Activated naive CD8-positive, alpha-beta T cell treated with anti-CD3 and anti-CD28 coated beads for 36 hours (primary cell): Measurements from ENCODE around the gene ADGRV1. TPM values are rescaled to one million over a fixed set of nuclear protein-coding genes. Genes with fewer than 3 reads are reported as not detected.
"Not testable (repeated sequence)": the region's sequence is repeated elsewhere in the genome, so short reads cannot be mapped to it uniquely, and the experiment has no call there.

Experiments
- DNase-seq: peaks from one replicate; pipeline ENCODE4 v3.0.0; 2021
- H3K27ac Mint-ChIP-seq: one replicate; pipeline ENCODE4 v1.8.0; 2022; ENCODE audit warnings: mild to moderate bottlenecking, moderate library complexity, mixed read lengths
- H3K27me3 Mint-ChIP-seq: one replicate; pipeline ENCODE4 v1.8.0; 2022; ENCODE audit warnings: mild to moderate bottlenecking, mixed read lengths
- H3K36me3 Mint-ChIP-seq: one replicate; pipeline ENCODE4 v1.8.0; 2021; ENCODE audit warnings: mild to moderate bottlenecking, mixed read lengths
- H3K4me1 Mint-ChIP-seq: one replicate; pipeline ENCODE4 v1.8.0; 2021; ENCODE audit warnings: mixed read lengths
- H3K4me3 Mint-ChIP-seq: one replicate; pipeline ENCODE4 v1.8.0; 2022; ENCODE audit warnings: mild to moderate bottlenecking, moderate library complexity, mixed read lengths
- H3K9me3 Mint-ChIP-seq: one replicate; pipeline ENCODE4 v1.8.0; 2022; ENCODE audit warnings: mixed read lengths
- total RNA-seq, 2 experiments: library from RNA; stranded (reverse); gene quantifications; one replicate each; pipeline ENCODE4 v1.2.3, GENCODE V29; 2021

ADGRV1 gene
- total RNA-seq, 2 experiments from 2014 or later, result 0.14 TPM; not detected in 1

DNA sequence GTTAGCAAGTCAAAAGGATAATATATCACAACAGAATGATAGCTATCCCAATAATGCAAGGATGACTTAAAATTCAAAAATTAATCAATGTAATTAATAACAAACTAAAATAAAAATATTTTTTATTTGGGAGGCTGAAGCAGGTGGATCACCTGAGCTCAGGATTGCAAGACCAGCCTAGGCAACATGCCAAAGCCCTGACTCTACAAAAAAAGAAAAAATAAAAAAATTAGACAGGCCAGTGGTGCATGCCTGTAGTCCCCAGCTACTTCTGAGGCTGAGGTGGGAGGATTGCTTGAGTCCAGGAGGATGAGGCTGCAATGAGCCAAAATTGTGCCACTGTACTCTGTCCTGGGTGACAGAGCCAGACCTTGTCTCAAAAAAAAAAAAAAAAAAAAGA, 399.3 kb downstream of the ADGRV1 start:
- no peak overlapping the region for H3K4me3 Mint-ChIP-seq
- no peak for DNase-seq
- H3K9me3 Mint-ChIP-seq, result no peaks in the 10 kb centered on the region
- peaks cover 5% of the 10 kb centered on the region for H3K4me1 Mint-ChIP-seq
- no peak overlapping the region for H3K27ac Mint-ChIP-seq
- H3K36me3 Mint-ChIP-seq, result no peaks in the 10 kb centered on the region
- H3K27me3 Mint-ChIP-seq, result peaks cover 27% of the 10 kb centered on the region

DNA sequence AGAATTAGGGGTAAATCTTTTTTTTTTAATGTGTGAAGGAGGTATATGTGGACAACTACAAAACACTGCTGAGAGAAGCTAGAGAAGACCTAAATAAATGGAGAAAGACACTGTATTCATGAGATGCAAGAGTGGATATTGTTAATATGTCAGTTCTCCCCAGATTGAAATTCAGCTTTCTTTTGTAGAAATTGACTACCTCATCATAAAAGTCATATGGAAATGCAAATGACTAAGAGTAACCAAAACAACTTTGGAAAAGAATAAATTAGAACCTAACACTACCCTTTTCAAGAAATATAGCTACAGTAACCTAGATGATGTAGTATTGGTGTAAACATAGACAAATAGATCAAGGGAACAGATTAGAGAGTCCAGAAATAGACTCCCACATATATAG, 400.7 kb downstream of the ADGRV1 start:
- Mint-ChIP-seq H3K4me3 (no peak overlapping the region), H3K36me3 (no peaks in the 10 kb centered on the region), H3K27me3 (peaks cover 28% of the 10 kb centered on the region), H3K9me3 (no peaks in the 10 kb centered on the region), H3K4me1 (peaks cover 5% of the 10 kb centered on the region), H3K27ac (no peak overlapping the region)
- DNase-seq, result no peak

DNA sequence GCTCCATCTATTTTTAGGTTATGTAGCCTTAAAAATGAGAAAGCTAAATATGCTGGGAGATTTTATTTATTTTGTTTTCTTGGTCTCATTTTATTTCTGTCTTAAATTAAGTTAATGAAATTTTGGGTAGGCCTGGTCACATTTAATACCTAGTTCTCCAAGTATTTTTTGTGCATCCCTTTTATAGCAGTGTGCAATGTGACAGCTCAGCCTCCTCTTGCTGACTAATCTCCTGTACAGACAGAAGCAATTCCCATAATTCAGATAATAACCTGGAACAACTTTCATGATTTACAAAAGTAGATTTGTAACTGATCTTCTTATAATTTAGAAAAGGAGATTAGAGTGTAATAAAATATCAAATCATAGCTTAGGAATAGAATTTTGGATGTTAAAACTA, 403.9 kb downstream of the ADGRV1 start:
- no peak for DNase-seq
- H3K9me3 Mint-ChIP-seq, result peaks cover 4% of the 10 kb centered on the region
- no peak overlapping the region for H3K4me3 Mint-ChIP-seq
- peaks cover 43% of the 10 kb centered on the region for H3K27me3 Mint-ChIP-seq
- H3K27ac Mint-ChIP-seq, result no peak overlapping the region
- peaks cover 2% of the 10 kb centered on the region for H3K36me3 Mint-ChIP-seq
- peaks cover 15% of the 10 kb centered on the region for H3K4me1 Mint-ChIP-seq

DNA sequence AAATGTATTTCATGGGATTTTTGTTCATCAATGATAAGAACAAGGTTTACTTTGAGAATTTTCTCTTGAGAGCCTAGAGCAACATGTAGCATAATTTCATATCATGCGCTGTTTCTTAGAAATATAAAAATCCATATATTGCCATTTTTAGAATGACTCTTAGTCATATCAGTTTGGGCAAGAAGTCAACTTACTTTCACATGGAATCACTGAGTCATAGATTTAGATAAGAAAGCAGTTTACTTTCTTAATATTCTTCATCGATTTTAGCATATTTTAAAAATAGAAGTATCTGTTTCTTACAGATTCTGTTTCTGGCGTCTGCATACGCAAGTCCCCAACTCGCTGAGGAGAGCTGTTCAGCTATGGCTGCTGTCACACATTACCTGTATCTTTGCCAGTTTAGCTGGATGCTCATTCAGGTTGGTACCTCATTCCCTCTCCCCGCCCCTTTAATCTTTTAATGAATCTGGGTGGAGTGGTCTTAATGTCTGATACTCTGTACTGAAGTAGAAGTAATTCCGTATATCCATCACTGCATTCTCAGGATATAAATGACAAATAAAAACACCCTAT, 406.6 kb downstream of the ADGRV1 start:
- Mint-ChIP-seq H3K9me3 (peaks cover 4% of the 10 kb centered on the region), H3K27me3 (peaks cover 48% of the 10 kb centered on the region), H3K4me3 (no peak overlapping the region), H3K4me1 (peaks cover 23% of the 10 kb centered on the region), H3K27ac (no peak overlapping the region), H3K36me3 (peaks cover 2% of the 10 kb centered on the region)
- no peak for DNase-seq

DNA sequence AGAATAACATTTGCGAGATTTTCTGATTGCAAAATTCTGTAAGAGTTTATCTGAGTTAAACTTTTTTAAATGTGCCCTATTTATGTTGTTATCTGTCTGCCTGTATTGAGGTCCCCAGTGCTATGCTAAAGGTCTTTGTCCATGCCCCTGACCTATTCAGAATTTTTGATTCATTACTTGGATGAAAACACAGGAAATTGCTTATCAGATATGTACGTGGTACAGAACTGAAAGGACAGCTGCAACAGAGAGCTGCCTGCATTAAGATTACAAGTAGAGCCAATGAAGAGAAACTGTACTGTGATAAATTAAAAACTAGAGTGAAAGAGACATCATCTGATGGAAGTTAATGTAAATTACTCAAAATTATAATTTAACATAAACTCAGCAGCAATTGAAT, 408.8 kb downstream of the ADGRV1 start:
- peaks cover 54% of the 10 kb centered on the region for H3K27me3 Mint-ChIP-seq
- peaks cover 23% of the 10 kb centered on the region for H3K4me1 Mint-ChIP-seq
- H3K4me3 Mint-ChIP-seq, result no peak overlapping the region

GRCh38 chr5:90967851-90968250, 409.3 kb downstream of the ADGRV1 start:
- H3K27ac Mint-ChIP-seq, result no peak overlapping the region
- DNase-seq, result no peak
- no peak overlapping the region for H3K4me3 Mint-ChIP-seq
- peaks cover 59% of the 10 kb centered on the region for H3K27me3 Mint-ChIP-seq
- H3K9me3 Mint-ChIP-seq, result peaks cover 12% of the 10 kb centered on the region
- H3K36me3 Mint-ChIP-seq, result peaks cover 2% of the 10 kb centered on the region
- peaks cover 23% of the 10 kb centered on the region for H3K4me1 Mint-ChIP-seq

More for the DNA sequence above, 408.8 kb downstream of the ADGRV1 start:
- H3K27ac Mint-ChIP-seq, result no peak overlapping the region
- H3K9me3 Mint-ChIP-seq, result peaks cover 12% of the 10 kb centered on the region
- no peak for DNase-seq
- peaks cover 2% of the 10 kb centered on the region for H3K36me3 Mint-ChIP-seq

DNA sequence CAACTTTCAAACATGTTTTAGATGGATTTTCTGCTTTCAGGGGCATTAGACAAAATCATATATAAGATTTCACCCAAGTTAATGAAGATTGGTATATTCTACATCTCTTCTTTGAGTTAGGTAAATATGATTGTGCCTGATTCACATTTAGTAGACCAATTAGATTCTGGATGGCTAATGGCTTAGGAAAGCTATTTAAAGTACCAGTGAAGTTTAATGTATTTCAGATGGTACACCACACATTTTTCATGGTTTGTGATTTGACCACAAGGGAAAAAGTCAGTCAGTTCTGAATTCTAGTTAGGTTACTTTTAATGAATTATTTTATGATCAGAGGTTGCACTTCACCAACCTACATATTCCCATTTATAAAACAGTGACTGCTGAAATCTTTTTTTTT, 409.7 kb downstream of the ADGRV1 start:
- Mint-ChIP-seq H3K9me3 (peaks cover 12% of the 10 kb centered on the region), H3K4me1 (peaks cover 23% of the 10 kb centered on the region), H3K4me3 (no peak overlapping the region), H3K27ac (no peak overlapping the region), H3K36me3 (peaks cover 2% of the 10 kb centered on the region), H3K27me3 (peaks cover 59% of the 10 kb centered on the region)
- DNase-seq, result no peak

- H3K4me1 Mint-ChIP-seq, result peaks cover 18% of the 10 kb centered on the region
- H3K27me3 Mint-ChIP-seq, result peaks cover 55% of the 10 kb centered on the region
- not testable (repeated sequence) for H3K27ac Mint-ChIP-seq, DNase-seq, H3K36me3 Mint-ChIP-seq, H3K4me3 Mint-ChIP-seq
- H3K9me3 Mint-ChIP-seq, result peaks cover 15% of the 10 kb centered on the region
These were observed 411.3 kb downstream of the ADGRV1 start for GRCh38 chr5:90969945-90970344.

GRCh38 chr5:90981177-90981576, 422.6 kb downstream of the ADGRV1 start:
- H3K27me3 Mint-ChIP-seq, result no peaks in the 10 kb centered on the region
- no peak overlapping the region for H3K4me3 Mint-ChIP-seq
- no peaks in the 10 kb centered on the region for H3K9me3 Mint-ChIP-seq
- H3K27ac Mint-ChIP-seq, result no peak overlapping the region
- no peak for DNase-seq
- H3K36me3 Mint-ChIP-seq, result no peaks in the 10 kb centered on the region
- no peaks in the 10 kb centered on the region for H3K4me1 Mint-ChIP-seq

DNA sequence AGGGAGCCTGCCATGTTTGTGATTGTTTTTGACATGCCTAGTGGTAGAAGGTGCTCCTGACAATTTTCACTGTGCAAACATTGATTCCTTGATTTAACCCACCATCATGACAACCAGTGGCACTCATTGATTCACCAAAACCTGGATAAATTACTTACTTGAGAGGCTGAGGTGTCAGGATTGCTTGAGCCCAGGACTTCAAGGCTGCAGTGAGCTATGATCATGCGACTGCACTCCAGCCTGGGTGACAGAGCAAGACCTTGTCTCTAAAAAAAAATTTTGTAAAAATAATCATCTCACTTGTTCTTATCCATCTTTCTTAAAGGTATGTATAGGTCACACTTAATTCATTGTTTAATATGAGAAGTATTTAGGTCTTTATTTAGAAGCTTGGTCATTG, 423.2 kb downstream of the ADGRV1 start:
- Mint-ChIP-seq H3K4me1 (no peaks in the 10 kb centered on the region), H3K27ac (no peak overlapping the region), H3K36me3 (no peaks in the 10 kb centered on the region), H3K27me3 (no peaks in the 10 kb centered on the region), H3K9me3 (no peaks in the 10 kb centered on the region), H3K4me3 (no peak overlapping the region)
- no peak for DNase-seq

GRCh38 chr5:90982576-90982975, 424.0 kb downstream of the ADGRV1 start:
- Mint-ChIP-seq H3K9me3 (no peaks in the 10 kb centered on the region), H3K4me1 (no peaks in the 10 kb centered on the region), H3K36me3 (no peaks in the 10 kb centered on the region), H3K27me3 (no peaks in the 10 kb centered on the region), H3K27ac (no peak overlapping the region), H3K4me3 (no peak overlapping the region)
- no peak for DNase-seq

- Mint-ChIP-seq H3K27ac (no peak overlapping the region), H3K4me3 (no peak overlapping the region), H3K9me3 (no peaks in the 10 kb centered on the region), H3K36me3 (no peaks in the 10 kb centered on the region), H3K4me1 (no peaks in the 10 kb centered on the region), H3K27me3 (no peaks in the 10 kb centered on the region)
- DNase-seq, result no peak
These were observed 424.6 kb downstream of the ADGRV1 start for GRCh38 chr5:90983148-90983547.

GRCh38 chr5:90983711-90984124, 425.1 kb downstream of the ADGRV1 start:
- Mint-ChIP-seq H3K36me3 (no peaks in the 10 kb centered on the region), H3K4me3 (no peak overlapping the region), H3K27ac (no peak overlapping the region), H3K4me1 (no peaks in the 10 kb centered on the region), H3K27me3 (no peaks in the 10 kb centered on the region), H3K9me3 (no peaks in the 10 kb centered on the region)
- DNase-seq, result no peak

GRCh38 chr5:90985341-90985740, 426.7 kb downstream of the ADGRV1 start:
- Mint-ChIP-seq H3K27ac (no peak overlapping the region), H3K4me3 (no peak overlapping the region), H3K9me3 (no peaks in the 10 kb centered on the region), H3K36me3 (no peaks in the 10 kb centered on the region), H3K4me1 (no peaks in the 10 kb centered on the region), H3K27me3 (no peaks in the 10 kb centered on the region)
- no peak for DNase-seq

- Mint-ChIP-seq H3K27ac (no peak overlapping the region), H3K4me1 (no peaks in the 10 kb centered on the region), H3K4me3 (no peak overlapping the region), H3K36me3 (no peaks in the 10 kb centered on the region), H3K9me3 (no peaks in the 10 kb centered on the region), H3K27me3 (no peaks in the 10 kb centered on the region)
- DNase-seq, result no peak
These were observed 429.1 kb downstream of the ADGRV1 start for GRCh38 chr5:90987726-90988125.

- H3K36me3 Mint-ChIP-seq, result peaks cover 5% of the 10 kb centered on the region
- peaks cover 7% of the 10 kb centered on the region for H3K9me3 Mint-ChIP-seq
These were observed 432.6 kb downstream of the ADGRV1 start for GRCh38 chr5:90991201-90991600.

More at GRCh38 chr5:90991201-90991600, 432.6 kb downstream of the ADGRV1 start:
- H3K27me3 Mint-ChIP-seq, result no peaks in the 10 kb centered on the region
- H3K4me3 Mint-ChIP-seq, result no peak overlapping the region
- H3K27ac Mint-ChIP-seq, result no peak overlapping the region
- no peaks in the 10 kb centered on the region for H3K4me1 Mint-ChIP-seq
- no peak for DNase-seq
